Bronchial epithelial cell (primary cell): ENCODE measurements around the gene HIRIP3. TPM values are rescaled to one million over a fixed set of nuclear protein-coding genes. Genes with fewer than 3 reads are reported as not detected.

Source experiments
- DNase-seq: peaks from one replicate; pipeline ENCODE4 v3.0.0-alpha.2; 2010; ENCODE audit warnings: low read depth
- FAIRE-seq: peaks from 2 replicates; lab custom pipeline; 2011; peaks lifted over from hg19 to GRCh38; lab: Jason Lieb, UNC
- H3K27me3 ChIP-seq: 2 replicates; pipeline ENCODE4 v1.5.1; 2011; ENCODE audit warnings: low read length; ENCODE audit not compliant: control insufficient read depth, insufficient read depth
- H3K36me3 ChIP-seq: 2 replicates; pipeline ENCODE4 v1.5.1; 2011; ENCODE audit warnings: low read length; ENCODE audit not compliant: control insufficient read depth, insufficient read depth
- H3K4me3 ChIP-seq: 2 replicates; pipeline ENCODE4 v1.5.1; 2011; ENCODE audit warnings: mild to moderate bottlenecking, low read depth, low read length, control low read depth
- total RNA-seq: library from RNA; depleted of rRNA; stranded (reverse); fragments of >200 nt; gene quantifications from 2 replicates; pipeline ENCODE4 v1.2.1, GENCODE V29; 2014
- TF ChIP-seq, protein P1 (sequence below): IDR thresholded peaks from 2 replicates; pipeline ENCODE4 v1.5.1; 2011; ENCODE audit warnings: mild to moderate bottlenecking, moderate library complexity, low read length, control low read depth, inconsistent platforms; ENCODE audit not compliant: insufficient read depth, severe bottlenecking

HIRIP3 gene
- total RNA-seq, 1 donor from 2014 or later: 6.8 TPM

DNA sequence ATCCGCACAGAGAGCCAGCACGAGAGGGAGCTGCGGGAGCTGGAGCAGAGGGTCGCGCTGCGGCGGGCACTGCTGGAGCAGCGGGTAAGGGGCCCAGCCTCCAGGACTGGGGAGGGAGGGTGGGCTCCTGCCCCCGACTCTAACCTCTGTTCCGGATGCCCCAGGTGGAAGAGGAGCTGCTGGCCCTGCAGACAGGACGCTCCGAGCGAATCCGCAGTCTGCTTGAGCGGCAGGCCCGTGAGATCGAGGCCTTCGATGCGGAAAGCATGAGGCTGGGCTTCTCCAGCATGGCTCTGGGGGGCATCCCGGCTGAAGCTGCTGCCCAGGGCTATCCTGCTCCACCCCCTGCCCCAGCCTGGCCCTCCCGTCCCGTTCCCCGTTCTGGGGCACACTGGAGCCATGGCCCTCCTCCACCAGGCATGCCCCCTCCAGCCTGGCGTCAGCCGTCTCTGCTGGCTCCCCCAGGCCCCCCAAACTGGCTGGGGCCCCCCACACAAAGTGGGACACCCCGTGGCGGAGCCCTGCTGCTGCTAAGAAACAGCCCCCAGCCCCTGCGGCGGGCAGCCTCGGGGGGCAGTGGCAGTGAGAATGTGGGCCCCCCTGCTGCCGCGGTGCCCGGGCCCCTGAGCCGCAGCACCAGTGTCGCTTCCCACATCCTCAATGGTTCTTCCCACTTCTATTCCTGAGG is 4.4 kb downstream of the HIRIP3 start:
- FAIRE-seq (no peak), DNase-seq (no peak)

DNA sequence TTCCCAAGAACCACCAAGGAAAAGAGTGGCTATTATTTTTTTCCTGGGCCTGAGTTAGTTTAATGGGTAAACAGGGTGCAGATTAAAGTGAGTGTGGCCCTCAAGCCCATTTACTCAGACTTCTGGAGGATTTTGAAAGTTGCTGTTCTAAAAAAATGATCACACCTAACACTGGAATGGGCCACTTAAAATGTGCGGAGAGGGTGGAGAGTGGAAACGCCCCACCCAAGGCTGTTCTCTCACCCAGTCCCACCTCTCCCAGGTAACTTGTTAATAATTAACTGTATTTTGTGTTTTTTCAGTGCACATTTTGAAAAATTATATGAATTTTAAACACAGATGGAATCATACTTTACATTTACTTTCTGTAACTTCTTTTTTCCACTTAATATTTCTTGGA is 5.4 kb downstream of the HIRIP3 start:
- H3K4me3 ChIP-seq: no peak overlapping the region
- FAIRE-seq: no peak
- no peaks in the 10 kb centered on the region for H3K27me3 ChIP-seq
- TF ChIP-seq, protein P1, sequence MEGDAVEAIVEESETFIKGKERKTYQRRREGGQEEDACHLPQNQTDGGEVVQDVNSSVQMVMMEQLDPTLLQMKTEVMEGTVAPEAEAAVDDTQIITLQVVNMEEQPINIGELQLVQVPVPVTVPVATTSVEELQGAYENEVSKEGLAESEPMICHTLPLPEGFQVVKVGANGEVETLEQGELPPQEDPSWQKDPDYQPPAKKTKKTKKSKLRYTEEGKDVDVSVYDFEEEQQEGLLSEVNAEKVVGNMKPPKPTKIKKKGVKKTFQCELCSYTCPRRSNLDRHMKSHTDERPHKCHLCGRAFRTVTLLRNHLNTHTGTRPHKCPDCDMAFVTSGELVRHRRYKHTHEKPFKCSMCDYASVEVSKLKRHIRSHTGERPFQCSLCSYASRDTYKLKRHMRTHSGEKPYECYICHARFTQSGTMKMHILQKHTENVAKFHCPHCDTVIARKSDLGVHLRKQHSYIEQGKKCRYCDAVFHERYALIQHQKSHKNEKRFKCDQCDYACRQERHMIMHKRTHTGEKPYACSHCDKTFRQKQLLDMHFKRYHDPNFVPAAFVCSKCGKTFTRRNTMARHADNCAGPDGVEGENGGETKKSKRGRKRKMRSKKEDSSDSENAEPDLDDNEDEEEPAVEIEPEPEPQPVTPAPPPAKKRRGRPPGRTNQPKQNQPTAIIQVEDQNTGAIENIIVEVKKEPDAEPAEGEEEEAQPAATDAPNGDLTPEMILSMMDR: no peak
- DNase-seq: no peak
- H3K36me3 ChIP-seq: peaks cover 31% of the 10 kb centered on the region

More for the DNA sequence above, 4.4 kb downstream of the HIRIP3 start:
- no peaks in the 10 kb centered on the region for H3K27me3 ChIP-seq
- TF ChIP-seq, protein P1: no peak
- H3K4me3 ChIP-seq: no peak overlapping the region
- H3K36me3 ChIP-seq: peaks cover 25% of the 10 kb centered on the region

DNA sequence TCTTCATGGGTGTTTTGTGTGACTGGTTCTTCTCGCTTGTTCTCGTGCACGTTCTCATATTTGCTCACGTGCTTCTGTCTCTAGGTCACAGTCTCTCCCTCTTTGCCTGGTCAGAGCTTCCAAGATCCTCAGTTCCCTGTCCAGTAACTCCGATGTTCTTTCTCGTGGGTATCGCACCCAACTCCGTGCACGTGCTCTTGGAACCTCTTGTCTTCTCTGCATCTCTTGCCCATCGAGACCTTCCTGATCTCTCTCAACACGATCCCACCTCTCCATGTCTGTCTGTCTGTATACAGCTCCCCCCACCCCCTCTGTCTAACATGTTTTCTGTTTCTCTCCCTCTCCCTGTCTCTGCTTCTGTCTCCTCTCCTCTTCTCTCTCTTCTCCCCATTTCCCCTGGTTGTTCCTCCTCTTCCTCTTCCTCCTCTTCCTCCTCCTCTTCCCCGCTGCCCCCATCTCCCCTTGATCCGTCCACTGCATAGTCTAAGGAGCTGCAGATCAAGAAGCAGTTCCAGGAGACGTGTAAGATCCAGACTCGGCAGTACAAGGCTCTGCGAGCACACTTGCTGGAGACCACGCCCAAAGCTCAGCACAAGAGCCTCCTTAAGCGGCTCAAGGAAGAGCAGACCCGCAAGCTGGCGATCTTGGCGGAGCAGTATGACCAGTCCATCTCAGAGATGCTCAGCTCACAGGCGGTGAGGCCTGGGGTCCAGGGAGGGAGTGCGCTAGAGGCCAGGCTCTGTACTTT is 6.1 kb downstream of the HIRIP3 start:
- Histone ChIP-seq H3K27me3 (no peaks in the 10 kb centered on the region), H3K36me3 (peaks cover 36% of the 10 kb centered on the region), H3K4me3 (no peak overlapping the region)
- DNase-seq (no peak), FAIRE-seq (peak; percentile 92)
- TF ChIP-seq, protein P1: no peak

DNA sequence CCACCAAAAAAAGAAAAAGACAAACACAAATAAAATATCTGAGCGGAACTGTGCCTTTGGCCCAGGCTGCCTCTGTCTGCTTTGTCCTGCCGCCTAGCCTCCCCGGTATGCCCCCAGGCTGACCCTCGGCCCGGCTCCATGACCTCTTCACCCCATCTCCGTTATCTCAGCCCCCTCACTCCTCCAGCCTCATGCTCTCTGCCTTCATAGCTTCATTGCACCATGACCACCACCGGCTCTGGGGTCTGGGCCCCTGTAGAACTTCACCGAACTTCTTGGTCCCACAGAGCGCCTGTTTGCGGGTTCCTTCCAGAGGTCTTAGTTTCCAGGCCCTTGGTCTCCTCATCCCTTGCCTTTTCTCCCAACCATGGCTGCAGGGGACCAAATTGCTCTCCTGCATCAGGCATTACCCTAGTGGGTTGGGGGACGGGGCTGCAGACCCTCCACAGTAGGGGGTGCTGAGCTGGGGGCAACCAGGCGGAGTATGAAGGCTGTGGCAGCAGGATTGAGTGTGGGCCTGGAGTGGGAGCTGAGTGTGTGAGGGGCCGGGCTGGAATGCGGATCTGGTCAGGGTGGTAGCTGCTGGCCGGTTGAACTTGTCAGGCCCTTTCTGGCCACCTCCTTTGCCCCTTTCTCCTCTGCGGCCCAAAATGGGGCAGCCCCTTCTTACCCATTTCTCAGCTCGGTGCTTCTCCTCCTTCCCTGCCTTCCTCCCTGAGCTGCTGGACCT is 6.9 kb downstream of the HIRIP3 start:
- DNase-seq (no peak), FAIRE-seq (no peak)
- peaks cover 42% of the 10 kb centered on the region for H3K36me3 ChIP-seq
- H3K4me3 ChIP-seq: no peak overlapping the region
- H3K27me3 ChIP-seq: no peaks in the 10 kb centered on the region
- TF ChIP-seq, protein P1: no peak

DNA sequence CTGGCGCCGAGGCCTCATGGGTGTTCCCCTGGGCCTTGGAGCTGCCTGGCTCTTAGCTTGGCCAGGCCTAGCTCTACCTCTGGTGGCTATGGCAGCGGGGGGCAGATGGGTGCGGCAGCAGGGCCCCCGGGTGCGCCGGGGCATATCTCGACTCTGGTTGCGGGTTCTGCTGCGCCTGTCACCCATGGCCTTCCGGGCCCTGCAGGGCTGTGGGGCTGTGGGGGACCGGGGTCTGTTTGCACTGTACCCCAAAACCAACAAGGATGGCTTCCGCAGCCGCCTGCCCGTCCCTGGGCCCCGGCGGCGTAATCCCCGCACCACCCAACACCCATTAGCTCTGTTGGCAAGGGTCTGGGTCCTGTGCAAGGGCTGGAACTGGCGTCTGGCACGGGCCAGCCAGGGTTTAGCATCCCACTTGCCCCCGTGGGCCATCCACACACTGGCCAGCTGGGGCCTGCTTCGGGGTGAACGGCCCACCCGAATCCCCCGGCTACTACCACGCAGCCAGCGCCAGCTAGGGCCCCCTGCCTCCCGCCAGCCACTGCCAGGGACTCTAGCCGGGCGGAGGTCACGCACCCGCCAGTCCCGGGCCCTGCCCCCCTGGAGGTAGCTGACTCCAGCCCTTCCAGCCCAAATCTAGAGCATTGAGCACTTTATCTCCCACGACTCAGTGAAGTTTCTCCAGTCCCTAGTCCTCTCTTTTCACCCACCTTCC is 7.9 kb downstream of the HIRIP3 start:
- FAIRE-seq (no peak), DNase-seq (no peak)
- TF ChIP-seq, protein P1: no peak
- Histone ChIP-seq H3K36me3 (peaks cover 50% of the 10 kb centered on the region), H3K4me3 (no peak overlapping the region), H3K27me3 (no peaks in the 10 kb centered on the region)
